GM21447 (cell line): ENCODE data around the gene RSPO4.
"Not testable (repeated sequence)": the region's sequence is repeated elsewhere in the genome, so short reads cannot be mapped to it uniquely, and the experiment has no call there.

Experiments
- ATAC-seq: cut with Tn5 transposase; IDR thresholded peaks from one replicate; pipeline ENCODE4 v1.9.1; 2021; ENCODE audit not compliant: unreplicated experiment

Gene RSPO4

DNA sequence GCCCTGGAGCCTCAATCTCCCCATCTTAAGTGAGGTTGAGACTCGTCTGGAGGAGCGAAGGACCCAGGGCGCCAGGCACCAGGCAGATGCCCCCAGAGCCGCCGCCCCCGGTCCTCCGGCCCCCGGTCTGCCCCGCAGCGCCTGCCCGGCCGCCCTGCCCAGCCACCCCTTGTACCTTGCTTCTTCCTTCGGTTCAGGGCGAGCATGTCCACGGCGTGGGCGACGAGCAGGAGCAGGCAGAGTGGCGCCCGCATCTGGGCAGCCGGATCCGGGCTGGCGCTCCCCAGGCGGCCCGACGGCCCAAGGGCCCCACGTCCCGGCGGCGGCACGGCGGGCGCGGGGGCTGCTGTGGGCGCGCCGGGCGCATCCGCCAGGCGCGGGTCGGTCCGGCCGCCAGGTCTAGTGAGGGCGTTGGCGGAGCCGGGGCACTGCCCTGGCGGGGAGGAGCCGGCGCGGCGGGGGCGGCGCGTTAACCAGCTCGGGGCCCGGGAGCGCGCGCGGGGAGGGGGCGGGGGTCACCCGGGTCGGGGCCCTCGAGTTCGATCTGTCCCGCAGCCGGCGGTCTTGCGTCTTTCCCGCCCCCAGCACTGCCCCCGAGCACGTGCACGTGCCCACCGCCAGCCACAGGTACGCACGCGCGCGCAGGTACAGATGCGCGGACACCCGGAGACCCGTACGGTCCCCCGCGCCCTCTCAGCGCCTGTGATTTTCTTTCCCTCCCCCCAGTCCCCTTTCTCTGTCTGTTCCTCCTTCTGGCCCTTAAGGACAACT lies at the start of gene RSPO4:
Gene RSPO4, minus strand, starts transcription at position 401 of the 771 bp plus-strand sequence. Its CDS starts 147 bp downstream, at position 254.
- ATAC-seq: no peak

DNA sequence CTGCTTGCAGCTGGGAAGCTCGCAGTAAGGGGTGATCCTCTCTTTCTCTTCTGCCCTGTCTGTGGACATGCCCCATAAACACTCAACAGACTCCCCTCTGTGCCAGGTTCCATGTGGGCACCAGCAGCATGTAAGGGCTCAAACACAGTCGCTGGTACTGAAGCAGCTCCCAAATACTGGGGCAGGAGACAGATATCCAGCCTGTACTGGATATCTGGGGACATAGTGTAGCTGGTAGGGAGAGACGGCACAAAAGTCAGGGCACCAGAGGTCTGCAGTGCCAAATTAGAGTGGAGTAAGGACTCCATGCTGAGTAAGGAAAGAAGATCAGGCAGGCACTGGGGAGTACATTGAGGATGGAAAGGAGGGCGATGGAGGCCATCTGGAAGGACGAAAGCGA lies 48.3 kb upstream of the RSPO4 start:
- no peak for ATAC-seq

DNA sequence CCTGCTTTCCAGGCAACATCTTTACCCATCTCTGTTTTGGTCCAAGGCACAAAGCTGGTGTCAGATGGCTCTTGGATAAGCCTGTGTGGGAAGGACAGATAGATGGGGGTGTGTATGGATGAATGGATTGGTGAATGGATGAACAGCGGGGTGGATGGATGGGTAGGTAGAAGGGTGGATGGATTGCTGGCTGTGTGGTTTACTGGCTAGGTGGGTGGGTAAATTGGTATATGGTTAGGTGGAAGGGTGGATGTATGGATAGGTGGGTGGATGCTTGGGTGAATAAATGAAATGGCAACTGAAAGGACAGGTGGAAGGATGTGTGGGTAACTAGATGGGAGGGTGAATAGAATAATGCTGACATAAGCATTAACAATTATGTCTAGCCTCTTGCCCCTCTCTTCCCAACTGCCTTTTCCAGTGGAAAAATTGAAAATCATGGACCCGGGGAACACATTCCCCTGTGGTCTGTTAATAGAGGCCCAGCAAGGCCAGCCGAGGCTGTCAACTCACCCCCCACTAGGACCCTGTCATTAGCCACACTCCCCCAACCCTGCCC lies 43.8 kb upstream of the RSPO4 start:
- ATAC-seq: no peak

DNA sequence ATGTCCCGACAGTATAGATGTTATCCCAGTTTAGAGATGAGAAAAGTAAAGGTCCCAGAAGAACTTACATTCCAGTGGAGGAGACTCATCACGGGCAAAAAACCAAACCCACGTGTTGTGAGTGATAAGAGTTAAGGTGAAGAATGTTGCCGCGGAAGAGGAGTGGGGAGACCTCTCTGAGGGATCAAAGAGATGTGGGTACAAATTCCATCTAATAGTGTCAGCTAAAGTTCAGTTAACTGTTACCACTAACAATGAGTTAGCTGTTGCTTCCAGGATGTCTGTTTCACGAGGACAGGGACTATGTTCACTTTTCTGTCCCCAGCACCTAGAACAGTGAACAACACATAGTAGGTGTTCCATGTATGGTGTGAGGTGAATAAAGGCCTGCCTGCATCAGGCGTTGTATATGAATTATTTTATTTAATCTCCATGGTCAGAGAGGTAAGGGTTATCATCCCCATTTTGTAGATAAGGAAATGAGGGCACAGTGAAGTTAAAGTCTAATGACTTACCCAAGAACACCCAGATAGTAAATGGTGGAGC lies 39.8 kb upstream of the RSPO4 start:
- no peak for ATAC-seq

DNA sequence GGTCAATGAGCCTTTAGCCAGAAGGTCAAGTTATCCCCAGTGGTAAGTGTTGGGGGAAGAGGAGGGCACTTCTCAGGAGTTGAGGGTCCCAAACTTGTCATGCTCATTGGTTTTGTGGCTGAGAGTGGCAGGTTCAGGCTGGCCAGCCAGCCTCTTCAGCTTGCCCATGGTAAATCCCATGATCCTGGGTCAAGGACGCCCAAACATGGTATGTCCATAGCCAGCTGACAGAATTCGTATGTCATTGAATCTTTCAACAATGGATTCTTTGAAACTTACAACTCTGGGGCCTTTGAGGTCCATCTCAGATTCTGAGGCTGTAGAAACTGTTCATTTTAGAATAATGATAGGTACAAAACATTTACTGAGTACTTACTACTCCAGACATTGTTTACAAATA lies 36.1 kb upstream of the RSPO4 start:
- no peak for ATAC-seq

GRCh38 chr20:1037039-1037438 lies 34.9 kb upstream of the RSPO4 start:
- ATAC-seq: no peak

DNA sequence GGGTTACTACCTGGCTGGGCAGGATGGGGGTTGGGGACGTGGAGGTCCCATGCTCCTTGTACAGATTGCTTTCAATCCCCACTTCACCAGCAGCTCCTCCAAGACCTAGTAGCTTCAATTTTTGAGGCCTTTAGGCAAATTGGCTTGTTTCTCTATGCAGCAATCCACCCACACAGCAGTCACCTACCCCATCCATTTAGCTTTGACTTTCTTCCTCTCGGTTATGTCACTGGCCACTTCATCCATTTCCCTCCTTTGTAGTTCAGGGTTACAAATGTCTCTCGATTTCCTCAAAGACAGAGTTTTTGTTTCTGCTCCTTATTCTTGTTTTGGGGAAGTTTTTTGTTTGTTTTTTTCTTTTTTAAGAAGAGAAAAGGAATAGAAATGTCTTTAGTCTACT lies 33.4 kb upstream of the RSPO4 start:
- no peak for ATAC-seq

DNA sequence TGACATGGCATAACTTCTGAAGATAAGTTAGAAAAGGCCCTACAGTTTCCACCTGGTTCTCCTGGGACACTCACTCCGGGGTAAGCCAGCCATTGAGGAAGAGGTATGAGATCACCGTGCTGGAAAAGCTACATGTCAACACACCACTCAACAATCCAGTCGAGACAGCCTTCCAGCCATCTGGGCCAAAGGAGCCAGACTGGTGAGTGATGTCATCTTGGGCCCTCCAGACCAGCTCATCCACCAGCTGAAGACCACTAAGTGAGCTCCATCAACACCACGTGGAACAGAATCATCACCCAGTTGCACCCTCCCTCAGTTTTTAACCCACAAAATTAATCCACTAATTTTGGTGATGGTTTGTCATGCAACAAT lies 32.3 kb upstream of the RSPO4 start:
- ATAC-seq: no peak

GRCh38 chr20:1033751-1034414 lies 31.8 kb upstream of the RSPO4 start:
- ATAC-seq: no peak

DNA sequence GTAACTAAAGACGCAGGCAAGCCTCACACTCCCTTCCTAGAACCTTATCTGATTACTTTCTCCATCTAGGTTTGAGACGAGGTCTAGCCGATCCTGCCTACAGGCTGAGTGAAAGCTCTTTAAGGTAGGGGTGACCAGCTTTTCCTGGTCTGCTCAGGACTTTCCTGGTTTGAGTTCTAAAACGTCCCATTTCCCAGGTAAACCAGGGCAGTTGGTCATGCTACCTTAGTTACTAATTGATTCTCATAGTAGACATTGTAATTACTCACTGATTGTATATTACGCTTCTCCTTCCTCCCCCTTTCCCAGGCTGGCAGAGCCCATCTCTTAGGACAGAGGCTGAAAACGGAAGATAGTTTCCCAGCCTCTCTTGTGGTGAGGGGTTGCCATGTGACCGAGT lies 27.9 kb upstream of the RSPO4 start:
- no peak for ATAC-seq

- ATAC-seq: not testable (repeated sequence)
Measured at GRCh38 chr20:1026214-1026613, 24.1 kb upstream of the RSPO4 start.

DNA sequence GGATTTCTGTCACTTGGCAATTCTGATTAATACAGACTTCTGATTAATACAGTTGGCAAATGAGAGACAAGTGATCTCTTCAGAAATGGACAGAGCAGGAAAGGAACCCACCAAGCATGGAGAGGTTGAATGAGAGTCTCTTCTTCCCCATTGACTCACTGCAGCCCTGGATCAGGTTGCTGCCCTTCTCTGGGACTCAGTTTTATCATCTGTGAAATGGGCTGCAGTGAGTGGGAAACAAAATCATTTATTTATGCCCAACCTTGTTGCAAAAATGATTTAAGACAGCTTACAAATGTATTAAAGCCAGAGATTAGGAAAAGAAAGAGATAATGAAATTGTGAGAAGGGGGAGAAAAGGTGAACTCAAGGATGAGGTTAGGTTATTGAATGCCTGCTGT lies 20.8 kb upstream of the RSPO4 start:
- ATAC-seq: no peak

DNA sequence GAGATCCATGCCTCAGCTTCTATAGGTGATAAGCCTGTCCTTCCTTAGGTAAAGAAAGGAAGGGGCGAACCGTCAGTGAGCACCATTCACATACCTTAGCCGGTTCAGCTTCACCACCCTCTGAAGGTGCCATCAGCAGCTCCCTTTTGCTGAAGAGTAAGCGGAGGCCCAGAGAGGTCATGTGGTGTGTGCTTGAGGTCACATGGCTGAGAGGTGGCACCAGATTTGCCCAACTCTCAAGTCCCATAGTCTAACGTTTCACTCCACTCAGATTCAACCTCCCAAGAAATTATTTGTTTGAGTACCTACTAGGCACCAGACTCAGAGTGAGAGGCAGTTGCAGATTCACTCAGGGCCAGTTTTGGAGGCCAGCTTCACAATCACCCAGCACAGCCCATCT lies 18.5 kb upstream of the RSPO4 start:
- ATAC-seq: no peak

GRCh38 chr20:1019344-1019743 lies 17.2 kb upstream of the RSPO4 start:
- ATAC-seq: no peak

DNA sequence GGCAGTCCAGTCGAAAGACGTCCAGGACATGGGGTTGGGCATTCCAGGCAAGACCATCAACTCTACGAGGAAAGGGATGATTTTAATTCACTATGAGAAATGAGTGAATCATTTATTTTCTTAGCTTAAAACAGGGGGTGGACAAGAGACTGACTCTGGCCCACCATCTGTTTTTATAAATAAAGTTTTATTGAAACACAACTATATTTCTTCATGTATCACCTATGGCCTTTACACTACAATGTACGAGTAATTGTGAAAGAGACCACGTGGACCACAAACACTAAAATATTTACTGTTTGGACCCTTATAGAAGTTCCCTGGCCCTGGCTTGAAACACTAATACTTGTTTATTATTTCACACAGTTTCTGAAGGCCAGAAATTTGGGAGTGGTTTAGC lies 15.6 kb upstream of the RSPO4 start:
- no peak for ATAC-seq

GRCh38 chr20:1015181-1015580 lies 13.1 kb upstream of the RSPO4 start:
- ATAC-seq: no peak

GRCh38 chr20:1014471-1014870 lies 12.4 kb upstream of the RSPO4 start:
- no peak for ATAC-seq

- ATAC-seq: no peak
Measured at GRCh38 chr20:1013566-1014340, 11.6 kb upstream of the RSPO4 start.

DNA sequence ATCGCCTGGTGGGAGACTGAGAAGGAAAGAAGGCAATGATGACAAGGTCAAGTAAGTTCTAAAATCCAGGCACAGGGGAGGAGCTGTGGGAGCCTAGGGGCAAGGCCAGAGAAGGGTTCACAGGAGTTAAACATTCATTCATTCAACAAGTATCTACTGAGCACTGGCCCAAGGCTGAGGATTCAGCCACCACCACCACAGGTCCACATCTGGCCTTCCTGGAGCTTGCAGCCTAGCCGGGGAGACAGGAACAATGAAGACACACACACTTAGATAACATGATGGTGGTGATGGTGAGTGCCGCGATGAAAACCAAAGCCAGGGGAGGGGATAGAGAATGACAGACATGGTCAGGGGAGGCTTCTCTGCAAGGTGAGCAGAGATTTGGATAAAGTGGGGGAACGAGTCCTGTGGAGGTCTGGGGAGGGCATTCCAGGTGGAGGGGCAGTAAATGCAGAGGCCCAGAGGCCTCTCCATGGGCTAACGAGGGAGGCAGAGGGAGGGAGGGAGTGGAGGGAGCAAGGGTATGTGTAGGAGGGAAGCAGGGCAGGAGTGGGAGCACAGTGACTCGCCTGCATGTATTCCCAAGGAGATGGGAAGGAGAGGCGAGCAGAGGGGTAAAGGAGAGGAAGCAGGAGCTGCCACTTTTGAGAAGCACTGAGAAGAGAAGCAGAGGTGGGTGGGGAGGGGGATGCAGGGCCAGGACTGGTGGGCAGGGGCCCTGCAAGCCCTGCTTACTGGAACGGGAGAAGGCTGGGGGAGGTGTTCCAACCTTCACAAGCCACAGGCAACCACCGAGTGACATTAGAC lies 10.5 kb upstream of the RSPO4 start:
- no peak for ATAC-seq

GRCh38 chr20:1010659-1011058 lies 8.5 kb upstream of the RSPO4 start:
- no peak for ATAC-seq
